OCI-LY7 (cell line): ENCODE measurements around the gene LRRFIP2. TPM values are rescaled to one million over a fixed set of nuclear protein-coding genes. Genes with fewer than 3 reads are reported as not detected.

Experiments used
- BruUV-seq: library from RNA; stranded (reverse); fragments of 400-500 nt; replicated peaks from 2 replicates; lab custom pipeline; 2021; lab: Mats Ljungman, UMichigan
- CTCF ChIA-PET: fragments of 300-600 bp; sonication (Branson Sonifier 250); formaldehyde crosslinking; loops from one replicate; lab custom pipeline; 2022; ENCODE audit warnings: antibody characterized with exemption; ENCODE audit not compliant: unreplicated experiment; lab: Charles Lee
- POLR2A ChIA-PET: fragments of 300-600 bp; sonication (Branson Sonifier 250); formaldehyde crosslinking; loops from one replicate; lab custom pipeline; 2022; ENCODE audit warnings: antibody characterized with exemption; lab: Charles Lee
- DNase-seq: peaks from one replicate; pipeline ENCODE4 v3.0.0-alpha.2; 2015; ENCODE audit warnings: low spot score
- H2AFZ ChIP-seq: fragments of 200-600 bp; sonication (generic), shearing (Covaris generic); 2 replicates; pipeline ENCODE4 v1.6.1; 2014; ENCODE audit warnings: mild to moderate bottlenecking, antibody characterized with exemption, low read length, moderate library complexity
- H3K27ac ChIP-seq: fragments of 200-600 bp; sonication (generic); 2 replicates; pipeline ENCODE4 v1.5.1; 2014; ENCODE audit warnings: mixed run types, low read depth, mild to moderate bottlenecking, moderate library complexity, low read length, inconsistent platforms; ENCODE audit not compliant: poor library complexity, severe bottlenecking
- H3K36me3 ChIP-seq: fragments of 200-600 bp; sonication (generic); 2 replicates; pipeline ENCODE4 v1.6.1; 2014; ENCODE audit warnings: mild to moderate bottlenecking, antibody characterized with exemption, low read length, moderate library complexity, mixed read lengths; ENCODE audit not compliant: insufficient read depth
- H3K4me1 ChIP-seq: fragments of 200-600 bp; sonication (generic); 2 replicates; pipeline ENCODE4 v1.5.1; 2014; ENCODE audit warnings: mild to moderate bottlenecking, low read length; ENCODE audit not compliant: insufficient read depth, poor library complexity, severe bottlenecking
- H3K4me2 ChIP-seq: fragments of 200-600 bp; sonication (generic); 2 replicates; pipeline ENCODE4 v1.6.1; 2014; ENCODE audit warnings: mild to moderate bottlenecking, low read length
- H3K4me3 ChIP-seq: fragments of 200-600 bp; sonication (generic); 2 replicates; pipeline ENCODE4 v1.5.1; 2014; ENCODE audit warnings: mild to moderate bottlenecking, low read depth, low read length; ENCODE audit not compliant: poor library complexity, severe bottlenecking
- H3K79me2 ChIP-seq: fragments of 200-600 bp; sonication (generic); 2 replicates; pipeline ENCODE4 v1.6.1; 2016; ENCODE audit warnings: low read depth, mild to moderate bottlenecking, low read length, moderate library complexity, mixed read lengths; ENCODE audit not compliant: insufficient read depth
- H3K9me2 ChIP-seq: fragments of 200-600 bp; sonication (generic); 2 replicates; pipeline ENCODE4 v1.6.1; 2016; ENCODE audit warnings: mild to moderate bottlenecking, low read length, mixed read lengths; ENCODE audit not compliant: insufficient read depth
- H3K9me3 ChIP-seq: fragments of 200-600 bp; sonication (generic); 2 replicates; pipeline ENCODE4 v1.6.1; 2014; ENCODE audit warnings: mild to moderate bottlenecking, mixed run types, low read length, mixed read lengths
- H4K20me1 ChIP-seq: fragments of 200-600 bp; sonication (generic); 2 replicates; pipeline ENCODE4 v1.6.1; 2014; ENCODE audit warnings: mild to moderate bottlenecking, antibody characterized with exemption, low read length, moderate library complexity, mixed read lengths; ENCODE audit not compliant: insufficient read depth
- CTCF ChIP-seq: fragments of 200-600 bp; sonication (generic); conservative IDR thresholded peaks from 2 replicates; pipeline ENCODE4 v1.5.1; 2014; ENCODE audit warnings: mild to moderate bottlenecking, antibody characterized with exemption, low read length, moderate library complexity, mixed read lengths
- EZH2phosphoT487 ChIP-seq: fragments of 200-600 bp; sonication (generic); IDR thresholded peaks from 2 replicates; pipeline ENCODE4 v1.6.1; 2018; ENCODE audit warnings: low read depth, borderline replicate concordance, mild to moderate bottlenecking, mixed run types, antibody characterized with exemption, low read length, moderate library complexity, mixed read lengths
- intact Hi-C: fragments of 100-400 bp; cut with micrococcal nuclease; formaldehyde crosslinking; loops from one replicate; pipeline ENCODE4 v1.10.0; 2022; ENCODE audit not compliant: unreplicated experiment
- total RNA-seq, 2 experiments: library from RNA; depleted of rRNA in 1 of 2; stranded (reverse); fragments of >200 nt in 1 of 2; shearing (Covaris generic) in 1 of 2; gene quantifications; 2 replicates each; pipeline ENCODE4 v1.2.3, GENCODE V29; 2014 to 2022

The LRRFIP2 gene
- total RNA-seq, 2 experiments from 2014 or later: 23.7 to 37.3 TPM

GRCh38 chr3:37039161-37039846 lies 135.1 kb downstream of the LRRFIP2 start:
- Histone ChIP-seq H2AFZ (no peak overlapping the region), H3K9me2 (no peaks in the 10 kb centered on the region), H3K79me2 (no peaks in the 10 kb centered on the region), H3K4me3 (no peak overlapping the region), H3K4me2 (no peak overlapping the region), H3K4me1 (no peaks in the 10 kb centered on the region), H3K27ac (no peak overlapping the region), H3K9me3 (no peaks in the 10 kb centered on the region), H4K20me1 (no peaks in the 10 kb centered on the region), H3K36me3 (peaks cover 98% of the 10 kb centered on the region)
- TF ChIP-seq CTCF (no peak), EZH2phosphoT487 (no peak)
- POLR2A ChIA-PET: interaction anchor here (1.4 to 1.8 kb wide), 2 partner anchors 10 to 14 kb away, joined by 5 to 8 read pairs; no protein-coding TSS in a partner anchor
- no peak for DNase-seq
- BruUV-seq: no TSS peak
- intact Hi-C loops: no loop called here
- CTCF ChIA-PET: no interaction called here

DNA sequence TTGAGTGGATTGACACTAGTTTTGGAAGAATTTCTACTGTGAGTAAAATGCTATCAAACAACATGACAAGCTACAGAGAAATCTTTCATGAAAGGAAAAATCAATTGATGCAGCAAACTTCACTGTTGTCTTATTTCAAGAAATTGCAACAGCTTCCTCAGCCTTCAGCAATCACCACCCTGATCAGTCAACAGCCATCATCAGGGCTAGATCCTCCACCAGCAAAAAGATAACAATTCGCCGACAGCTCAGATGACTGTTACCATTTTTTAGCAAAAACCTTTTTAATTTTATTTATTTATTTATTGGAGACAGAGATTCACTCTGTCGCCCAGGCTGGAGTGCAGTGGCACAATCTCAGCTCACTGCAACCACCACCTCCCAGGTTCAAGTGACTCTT lies 137.0 kb downstream of the LRRFIP2 start:
- Histone ChIP-seq H3K79me2 (no peaks in the 10 kb centered on the region), H3K9me3 (no peaks in the 10 kb centered on the region), H3K4me2 (no peak overlapping the region), H3K27ac (no peak overlapping the region), H4K20me1 (no peaks in the 10 kb centered on the region), H3K4me1 (no peaks in the 10 kb centered on the region), H2AFZ (no peak overlapping the region), H3K9me2 (no peaks in the 10 kb centered on the region), H3K36me3 (peaks cover 100% of the 10 kb centered on the region), H3K4me3 (no peak overlapping the region)
- no TSS peak for BruUV-seq
- POLR2A ChIA-PET: interaction anchor here (0.5 to 0.8 kb wide), 2 partner anchors 10 to 238 kb away, joined by 3 read pairs; no protein-coding TSS in a partner anchor
- no peak for TF ChIP-seq CTCF
- no peak for TF ChIP-seq EZH2phosphoT487
- DNase-seq: no peak
- CTCF ChIA-PET: no interaction called here
- intact Hi-C loops: no loop called here

GRCh38 chr3:37032961-37033360 lies 141.4 kb downstream of the LRRFIP2 start:
- no peaks in the 10 kb centered on the region for H4K20me1 ChIP-seq
- no peaks in the 10 kb centered on the region for H3K9me3 ChIP-seq
- no TSS peak for BruUV-seq
- POLR2A ChIA-PET: interaction anchor here (0.5 kb wide), 1 partner anchor 162 kb away, joined by 8 read pairs; no protein-coding TSS in a partner anchor
- H3K4me1 ChIP-seq: no peaks in the 10 kb centered on the region
- peaks cover 100% of the 10 kb centered on the region for H3K36me3 ChIP-seq
- no peak for TF ChIP-seq EZH2phosphoT487
- no peak for TF ChIP-seq CTCF
- H3K4me3 ChIP-seq: no peak overlapping the region
- no peaks in the 10 kb centered on the region for H3K9me2 ChIP-seq
- H2AFZ ChIP-seq: no peak overlapping the region
- H3K27ac ChIP-seq: no peak overlapping the region
- intact Hi-C loops: no loop called here
- no peak overlapping the region for H3K4me2 ChIP-seq
- CTCF ChIA-PET: no interaction called here
- DNase-seq: no peak
- H3K79me2 ChIP-seq: no peaks in the 10 kb centered on the region
